ENCODE results near the gene FAM107B.

- no peak for TF ChIP-seq EP300 (IDR thresholded peaks at IDR 0.05)
- no peak for TF ChIP-seq CTCF (IDR thresholded peaks at IDR 0.05)
Measured at GRCh38 chr10:14681305-14681704, 93.4 kb downstream of the FAM107B start.
